Renal cortical epithelial cell (primary cell): ENCODE measurements around the gene CLN5. TPM values are rescaled to one million over a fixed set of nuclear protein-coding genes. Genes with fewer than 3 reads are reported as not detected.

ENCODE experiments used
- DNase-seq: peaks from one replicate; pipeline ENCODE4 v3.0.0-alpha.2; 2011; ENCODE audit warnings: low read depth
- total RNA-seq: library from RNA; depleted of rRNA; stranded (reverse); fragments of >200 nt; gene quantifications from 2 replicates; pipeline ENCODE4 v1.2.3, GENCODE V29; 2014

The CLN5 gene
- total RNA-seq, 1 donor from 2014 or later = 62.4 TPM

- no peak for DNase-seq
These were observed 25.2 kb downstream of the CLN5 start for GRCh38 chr13:77016888-77017623.

GRCh38 chr13:77019756-77020155, 27.9 kb downstream of the CLN5 start:
- DNase-seq = no peak

GRCh38 chr13:77022341-77022740, 30.5 kb downstream of the CLN5 start:
- DNase-seq = no peak

GRCh38 chr13:77026255-77026860, 34.5 kb downstream of the CLN5 start:
- peak; percentile 64 for DNase-seq

- DNase-seq = peak; percentile 68
These were observed 35.2 kb downstream of the CLN5 start, which contains the start of gene FBXL3 for GRCh38 chr13:77026861-77027621. Gene FBXL3, minus strand, starts transcription at chr13:77027159. Its CDS starts 5,299 bp downstream, at chr13:77021860.

- peak; percentile 21 for DNase-seq
These were observed 36.3 kb downstream of the CLN5 start for GRCh38 chr13:77028202-77028601.

GRCh38 chr13:77029436-77029835, 37.6 kb downstream of the CLN5 start:
- DNase-seq = no peak

GRCh38 chr13:77031656-77032243, 39.9 kb downstream of the CLN5 start:
- no peak for DNase-seq

GRCh38 chr13:77033717-77034302, 41.9 kb downstream of the CLN5 start:
- DNase-seq = no peak

- peak; percentile 18 for DNase-seq
These were observed 43.0 kb downstream of the CLN5 start for GRCh38 chr13:77034881-77035280.

- DNase-seq = no peak
These were observed 44.4 kb downstream of the CLN5 start for GRCh38 chr13:77036279-77036678.

- no peak for DNase-seq
These were observed 47.1 kb downstream of the CLN5 start for GRCh38 chr13:77038907-77039480.

GRCh38 chr13:77040076-77040475, 48.2 kb downstream of the CLN5 start:
- DNase-seq = no peak

- DNase-seq = no peak
These were observed 49.0 kb downstream of the CLN5 start for GRCh38 chr13:77040835-77041234.

- no peak for DNase-seq
These were observed 50.8 kb downstream of the CLN5 start for GRCh38 chr13:77042566-77043177.

- DNase-seq = no peak
These were observed 55.9 kb downstream of the CLN5 start for GRCh38 chr13:77047649-77048343.

GRCh38 chr13:77048681-77049080, 56.8 kb downstream of the CLN5 start:
- DNase-seq = no peak

GRCh38 chr13:77053192-77053591, 61.3 kb downstream of the CLN5 start:
- no peak for DNase-seq
